Naive thymus-derived CD4-positive, alpha-beta T cell (primary cell): ENCODE data around the gene WFDC10B. TPM values are rescaled to one million over a fixed set of nuclear protein-coding genes. Genes with fewer than 3 reads are reported as not detected.
"Not testable (repeated sequence)": the region's sequence is repeated elsewhere in the genome, so short reads cannot be mapped to it uniquely, and the experiment has no call there.

Experiments used
- ATAC-seq: fragments of 150-1000 bp; cut with Tn5 transposase; 2 replicates; pipeline ENCODE4 v1.10.0; 2021; ENCODE audit warnings: mild to moderate bottlenecking, moderate library complexity
- CTCF ChIA-PET: fragments of 350-600 bp; sonication (Branson Sonifier 250); formaldehyde crosslinking; loops from one replicate; lab custom pipeline; 2021; ENCODE audit warnings: antibody characterized with exemption; lab: Charles Lee
- POLR2A ChIA-PET: fragments of 350-600 bp; sonication (Branson Sonifier 250); formaldehyde crosslinking; loops from one replicate; lab custom pipeline; 2021; ENCODE audit warnings: antibody characterized with exemption, inconsistent platforms; lab: Charles Lee
- DNase-seq, 9 donors: peaks; one replicate each; pipeline versions ENCODE4 v3.0.0 to v3.0.0-alpha.2; 2020 to 2022; ENCODE audit warnings: mixed read lengths in 1 of 9
- H3K27ac ChIP-seq: one replicate; pipeline ENCODE4 v1.7.0; 2013; ENCODE audit warnings: mild to moderate bottlenecking, low read depth, low read length, moderate library complexity
- H3K27me3 ChIP-seq, 2 donors: one replicate each; pipeline ENCODE4 v1.7.0; 2013; ENCODE audit warnings: low read length in 2 of 2, mild to moderate bottlenecking in 2 of 2, moderate library complexity in 2 of 2; ENCODE audit not compliant: control insufficient read depth in 2 of 2, insufficient read depth in 2 of 2
- H3K36me3 ChIP-seq, 3 experiments: 1 replicate in 2 of 3; 2 replicates in 1 of 3; pipeline ENCODE4 v1.7.0; 2013; ENCODE audit warnings: low read length in 3 of 3, mild to moderate bottlenecking in 3 of 3, moderate library complexity in 1 of 3; ENCODE audit not compliant: insufficient read depth in 3 of 3, control insufficient read depth in 2 of 3
- H3K4me1 ChIP-seq, 2 donors: one replicate each; pipeline ENCODE4 v1.7.0; 2013; ENCODE audit warnings: low read length in 2 of 2, mild to moderate bottlenecking in 2 of 2, moderate library complexity in 1 of 2; ENCODE audit not compliant: control insufficient read depth in 2 of 2, insufficient read depth in 2 of 2
- H3K4me3 ChIP-seq: 2 replicates; pipeline ENCODE4 v1.7.0; 2013; ENCODE audit warnings: mild to moderate bottlenecking, low read length
- H3K9me3 ChIP-seq, 3 experiments: 1 replicate in 2 of 3; 2 replicates in 1 of 3; pipeline ENCODE4 v1.7.0; 2013; ENCODE audit warnings: low read length in 3 of 3; ENCODE audit not compliant: control insufficient read depth in 2 of 3
- H3K27ac Mint-ChIP-seq, 9 donors: one replicate each; pipeline ENCODE4 v1.8.0; 2020 to 2022; ENCODE audit warnings: mixed read lengths in 9 of 9, mild to moderate bottlenecking in 8 of 9, moderate library complexity in 5 of 9, inconsistent platforms in 2 of 9
- H3K27me3 Mint-ChIP-seq, 5 donors: one replicate each; pipeline ENCODE4 v1.8.0; 2021 to 2022; ENCODE audit warnings: mixed read lengths in 5 of 5, mild to moderate bottlenecking in 1 of 5
- H3K36me3 Mint-ChIP-seq, 5 donors: one replicate each; pipeline ENCODE4 v1.8.0; 2020 to 2022; ENCODE audit warnings: mixed read lengths in 5 of 5, mild to moderate bottlenecking in 3 of 5, inconsistent platforms in 1 of 5
- H3K4me1 Mint-ChIP-seq, 7 donors: one replicate each; pipeline ENCODE4 v1.8.0; 2020 to 2022; ENCODE audit warnings: mixed read lengths in 7 of 7, mild to moderate bottlenecking in 3 of 7, inconsistent platforms in 1 of 7
- H3K4me3 Mint-ChIP-seq, 10 donors: one replicate each; pipeline ENCODE4 v1.8.0; 2020 to 2022; ENCODE audit warnings: mild to moderate bottlenecking in 10 of 10, mixed read lengths in 10 of 10, moderate library complexity in 6 of 10, inconsistent platforms in 2 of 10
- H3K9me3 Mint-ChIP-seq, 11 donors: one replicate each; pipeline ENCODE4 v1.8.0; 2020 to 2022; ENCODE audit warnings: mixed read lengths in 11 of 11, mild to moderate bottlenecking in 4 of 11, inconsistent platforms in 1 of 11, moderate library complexity in 1 of 11
- intact Hi-C, 2 donors: fragments of 100-400 bp; cut with micrococcal nuclease; formaldehyde crosslinking; loops; one replicate each; pipeline ENCODE4 v1.15.1; 2023
- polyA plus RNA-seq, 2 donors: library from polyadenylated mRNA; unstranded; fragments of 300-500 nt; fragmentation: Illumina TruSeq; gene quantifications; one replicate each; pipeline ENCODE4 v1.2.3, GENCODE V29; 2021
- total RNA-seq, 6 experiments: library from RNA in 5 of 6; stranded (reverse) in 5 of 6; gene quantifications; 1 replicate in 5 of 6; 2 replicates in 1 of 6; pipeline ENCODE4 v1.2.3 and lab custom pipeline; 2021 to 2026

The WFDC10B gene
- total and polyA plus RNA-seq, 7 experiments from 2014 or later = not detected

GRCh38 chr20:45732199-45732598 is 27.4 kb upstream of the WFDC10B start:
- CTCF ChIA-PET = no interaction called here
- Mint-ChIP-seq H3K4me1 (no peaks in the 10 kb centered on the region), H3K9me3 (peaks cover 5 to 52% (median 21%) of the 10 kb centered on the region in 11 donors), H3K4me3 (no peak overlapping the region), H3K27me3 (peaks cover 7 to 51% (median 25%) of the 10 kb centered on the region in 5 donors), H3K27ac (no peak overlapping the region), H3K36me3 (peaks cover 2 to 6% (median 4%) of the 10 kb centered on the region in 5 donors)
- no peak for DNase-seq
- no peaks in the 10 kb centered on the region for H3K36me3 ChIP-seq
- intact Hi-C loops = no loop called here
- no peak for ATAC-seq
- POLR2A ChIA-PET = no interaction called here
- no peaks in the 10 kb centered on the region for H3K4me1 ChIP-seq
- no peaks in the 10 kb centered on the region for H3K27me3 ChIP-seq
- H3K9me3 ChIP-seq = peaks cover 0 to 4% (median 3%) of the 10 kb centered on the region in 3 experiments
- no peak overlapping the region for H3K27ac ChIP-seq
- H3K4me3 ChIP-seq = no peak overlapping the region

GRCh38 chr20:45727044-45727443 is 22.2 kb upstream of the WFDC10B start:
- peaks cover 0 to 3% (median 3%) of the 10 kb centered on the region in 3 experiments for H3K9me3 ChIP-seq
- POLR2A ChIA-PET = no interaction called here
- peaks cover 19 to 62% (median 37%) of the 10 kb centered on the region in 5 donors for H3K27me3 Mint-ChIP-seq
- no peak for ATAC-seq
- peaks cover 2 to 24% (median 8%) of the 10 kb centered on the region in 11 donors for H3K9me3 Mint-ChIP-seq
- CTCF ChIA-PET = no interaction called here
- intact Hi-C loops = no loop called here
- H3K27ac ChIP-seq = no peak overlapping the region
- DNase-seq = no peak
- H3K27me3 ChIP-seq = no peaks in the 10 kb centered on the region
- no peaks in the 10 kb centered on the region for H3K4me1 ChIP-seq
- no peak overlapping the region for H3K27ac Mint-ChIP-seq
- H3K36me3 ChIP-seq = no peaks in the 10 kb centered on the region
- H3K36me3 Mint-ChIP-seq = peaks cover 0 to 4% (median 2%) of the 10 kb centered on the region in 5 donors
- H3K4me3 Mint-ChIP-seq = no peak overlapping the region
- no peak overlapping the region for H3K4me3 ChIP-seq
- H3K4me1 Mint-ChIP-seq = no peaks in the 10 kb centered on the region

DNA sequence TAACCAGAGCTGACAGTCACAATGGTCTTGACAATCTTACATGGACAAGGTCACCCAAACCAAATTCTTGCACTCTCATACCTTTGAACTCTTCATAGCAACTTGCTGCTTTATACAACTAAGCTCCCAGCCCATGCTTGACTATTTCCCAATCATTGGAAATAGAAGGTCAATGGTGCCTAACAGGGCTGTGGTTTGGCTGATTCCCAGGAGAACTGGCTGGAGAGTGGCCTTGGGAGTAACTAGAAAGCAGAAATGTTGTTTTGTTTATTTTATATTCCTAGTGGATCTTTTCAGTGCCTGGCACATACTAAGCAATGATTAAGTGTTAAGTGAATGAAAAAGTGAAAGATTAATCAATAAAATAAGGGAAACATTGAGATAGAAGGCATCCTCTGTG is 20.3 kb upstream of the WFDC10B start:
- POLR2A ChIA-PET = no interaction called here
- Mint-ChIP-seq H3K4me1 (no peaks in the 10 kb centered on the region), H3K4me3 (no peak overlapping the region), H3K36me3 (no peaks in the 10 kb centered on the region), H3K9me3 (peaks cover 0 to 7% (median 0%) of the 10 kb centered on the region in 11 donors), H3K27me3 (peaks cover 21 to 50% (median 38%) of the 10 kb centered on the region in 5 donors), H3K27ac (no peak overlapping the region)
- ATAC-seq (no peak), DNase-seq (no peak)
- Histone ChIP-seq H3K27me3 (no peaks in the 10 kb centered on the region), H3K27ac (no peak overlapping the region), H3K36me3 (no peaks in the 10 kb centered on the region), H3K9me3 (no peaks in the 10 kb centered on the region), H3K4me3 (no peak overlapping the region), H3K4me1 (no peaks in the 10 kb centered on the region)
- intact Hi-C loops = no loop called here
- CTCF ChIA-PET = no interaction called here

GRCh38 chr20:45722047-45722446 is 17.2 kb upstream of the WFDC10B start, which contains the start of gene SPINT4:
SPINT4 (plus strand) TSS chr20:45722347; CDS start chr20:45722368, 21 bp downstream.
- ChIA-PET CTCF (no interaction called here), POLR2A (no interaction called here)
- H3K27ac ChIP-seq = no peak within 1 kb of the TSS
- H3K9me3 ChIP-seq = no peaks in the 10 kb centered on the region
- intact Hi-C loops = no loop called here
- H3K27me3 ChIP-seq = no peaks in the 10 kb centered on the region
- Mint-ChIP-seq H3K4me1 (no peaks in the 10 kb centered on the region), H3K27ac (no peak within 1 kb of the TSS), H3K36me3 (no peaks in the 10 kb centered on the region), H3K4me3 (no peak within 1 kb of the TSS), H3K9me3 (peaks cover 0 to 7% (median 0%) of the 10 kb centered on the region in 11 donors), H3K27me3 (peaks cover 32 to 61% (median 56%) of the 10 kb centered on the region in 5 donors)
- DNase-seq (no peak), ATAC-seq (no peak)
- H3K4me1 ChIP-seq = no peaks in the 10 kb centered on the region
- no peaks in the 10 kb centered on the region for H3K36me3 ChIP-seq
- H3K4me3 ChIP-seq = no peak within 1 kb of the TSS

- H3K9me3 ChIP-seq, POLR2A ChIA-PET, H3K27ac Mint-ChIP-seq, H3K27ac ChIP-seq, CTCF ChIA-PET, H3K4me3 ChIP-seq, intact Hi-C loops, H3K27me3 ChIP-seq, H3K4me1 Mint-ChIP-seq, H3K36me3 Mint-ChIP-seq, H3K4me1 ChIP-seq, H3K36me3 ChIP-seq, DNase-seq, H3K4me3 Mint-ChIP-seq, ATAC-seq: not testable (repeated sequence)
- peaks cover 0 to 18% (median 2%) of the 10 kb centered on the region in 11 donors for H3K9me3 Mint-ChIP-seq
- H3K27me3 Mint-ChIP-seq = peaks cover 36 to 68% (median 56%) of the 10 kb centered on the region in 5 donors
These were observed 11.4 kb upstream of the WFDC10B start for GRCh38 chr20:45716141-45716688.

DNA sequence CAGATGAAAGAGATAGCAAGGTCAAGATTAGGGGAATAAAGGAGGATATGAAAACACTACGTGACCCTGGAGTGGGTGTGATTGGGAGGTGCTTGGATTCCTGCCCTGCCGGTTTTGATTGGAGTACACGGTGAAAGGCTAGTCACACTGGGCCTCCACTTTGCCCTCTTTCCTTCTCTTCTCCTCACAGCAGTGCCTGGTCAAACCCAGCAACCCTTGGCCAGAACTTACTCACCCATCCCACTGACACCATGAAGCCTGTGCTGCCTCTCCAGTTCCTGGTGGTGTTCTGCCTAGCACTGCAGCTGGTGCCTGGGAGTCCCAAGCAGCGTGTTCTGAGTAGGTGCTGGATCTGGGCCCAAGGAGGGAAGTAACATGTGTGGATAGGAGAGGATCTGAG is 2.9 kb downstream of the WFDC10B start, which contains the start of gene WFDC13:
Gene WFDC13, plus strand, starts transcription at position 166 of the 400 bp plus-strand sequence. Its CDS starts 86 bp downstream, at position 252.
- no peaks in the 10 kb centered on the region for H3K36me3 Mint-ChIP-seq
- POLR2A ChIA-PET = no interaction called here
- H3K9me3 ChIP-seq = no peaks in the 10 kb centered on the region
- intact Hi-C loops = no loop called here
- H3K27me3 Mint-ChIP-seq = peaks cover 15 to 29% (median 23%) of the 10 kb centered on the region in 5 donors
- H3K4me1 Mint-ChIP-seq = no peaks in the 10 kb centered on the region
- DNase-seq (no peak), ATAC-seq (no peak)
- CTCF ChIA-PET = no interaction called here
- no peaks in the 10 kb centered on the region for H3K27me3 ChIP-seq
- peaks cover 0 to 5% (median 0%) of the 10 kb centered on the region in 11 donors for H3K9me3 Mint-ChIP-seq
- no peaks in the 10 kb centered on the region for H3K36me3 ChIP-seq
- no peak within 1 kb of the TSS for H3K4me3 Mint-ChIP-seq
- no peak within 1 kb of the TSS for H3K4me3 ChIP-seq
- H3K27ac ChIP-seq = no peak within 1 kb of the TSS
- no peaks in the 10 kb centered on the region for H3K4me1 ChIP-seq
- H3K27ac Mint-ChIP-seq = no peak within 1 kb of the TSS

- intact Hi-C loops = no loop called here
- Histone ChIP-seq H3K27me3 (no peaks in the 10 kb centered on the region), H3K27ac (no peak overlapping the region), H3K36me3 (no peaks in the 10 kb centered on the region), H3K9me3 (no peaks in the 10 kb centered on the region), H3K4me3 (no peak overlapping the region), H3K4me1 (no peaks in the 10 kb centered on the region)
- ChIA-PET POLR2A (no interaction called here), CTCF (no interaction called here)
- Mint-ChIP-seq H3K4me1 (no peaks in the 10 kb centered on the region), H3K9me3 (peaks cover 0 to 5% (median 0%) of the 10 kb centered on the region in 11 donors), H3K27me3 (peaks cover 16 to 30% (median 27%) of the 10 kb centered on the region in 5 donors), H3K36me3 (no peaks in the 10 kb centered on the region), H3K4me3 (no peak overlapping the region), H3K27ac (no peak overlapping the region)
- DNase-seq (no peak), ATAC-seq (no peak)
These were observed 3.7 kb downstream of the WFDC10B start for GRCh38 chr20:45701104-45701503.
